Body of pancreas (tissue), 4 donors: ENCODE results near the gene MICALL1.

Source experiments
- CTCF ChIP-seq, 7 experiments: fragments of 450-650 bp in 4 of 7; fragments of 200-600 bp in 3 of 7; sonication (generic) in 3 of 7; IDR thresholded peaks; one replicate each; pipeline ENCODE4 v1.5.1; 2016 to 2019; ENCODE audit warnings: antibody characterized with exemption in 7 of 7
- POLR2A ChIP-seq, 3 donors: fragments of 450-650 bp; IDR thresholded peaks; one replicate each; pipeline ENCODE4 v1.6.1; 2016; ENCODE audit warnings: antibody characterized with exemption in 3 of 3, mild to moderate bottlenecking in 2 of 3

GRCh38 chr22:37991731-37992442, 85.8 kb downstream of the MICALL1 start:
- TF ChIP-seq CTCF (IDR thresholded peaks at IDR 0.05) (no peak), POLR2A (IDR thresholded peaks at IDR 0.05) (no peak)
